Endothelial cell of umbilical vein (primary cell): Measurements from ENCODE around the gene FCER2. TPM values are rescaled to one million over a fixed set of nuclear protein-coding genes. Genes with fewer than 3 reads are reported as not detected.

Experiments used
- BruUV-seq: library from RNA; stranded (reverse); fragments of 400-500 nt; replicated peaks from 2 replicates; lab custom pipeline; 2021; lab: Mats Ljungman, UMichigan
- CTCF ChIA-PET: fragments of 300-600, 350-600 bp; sonication (Branson Sonifier 250); formaldehyde crosslinking; loops from one replicate; lab custom pipeline; 2021; ENCODE audit warnings: antibody characterized with exemption, inconsistent platforms; lab: Charles Lee
- POLR2A ChIA-PET: fragments of 300-600, 350-600 bp; sonication (Branson Sonifier 250); formaldehyde crosslinking; loops from one replicate; lab custom pipeline; 2021; ENCODE audit warnings: antibody characterized with exemption, inconsistent platforms; lab: Charles Lee
- DNase-seq: peaks from one replicate; pipeline ENCODE4 v3.0.0-alpha.2; 2011; ENCODE audit warnings: low read depth, low spot score
- FAIRE-seq: peaks from 2 replicates; lab custom pipeline; 2011; peaks lifted over from hg19 to GRCh38; lab: Jason Lieb, UNC
- H2AFZ ChIP-seq: 2 replicates; pipeline ENCODE4 v1.6.0; 2012; ENCODE audit warnings: low read depth, low read length, control low read depth, inconsistent platforms
- H3K27ac ChIP-seq: 2 replicates; pipeline ENCODE4 v1.5.1; 2011; ENCODE audit warnings: low read depth, mild to moderate bottlenecking, control low read depth, low read length, moderate library complexity; ENCODE audit not compliant: insufficient read depth
- H3K27me3 ChIP-seq, 2 experiments: 2 replicates each; pipeline versions ENCODE4 v1.6.0 to v1.6.1; 2011; ENCODE audit warnings: low read length in 2 of 2, mixed read lengths in 1 of 2; ENCODE audit not compliant: control insufficient read depth in 2 of 2, insufficient read depth in 2 of 2
- H3K36me3 ChIP-seq, 2 experiments: 2 replicates in 1 of 2; 3 replicates in 1 of 2; pipeline ENCODE4 v1.5.1; 2011; ENCODE audit warnings: low read length in 2 of 2, mild to moderate bottlenecking in 1 of 2, moderate library complexity in 1 of 2; ENCODE audit not compliant: control insufficient read depth in 2 of 2, insufficient read depth in 2 of 2; ENCODE audit errors: extremely low read depth in 1 of 2
- H3K4me1 ChIP-seq: 3 replicates; pipeline ENCODE4 v1.5.1; 2011; ENCODE audit warnings: mild to moderate bottlenecking, low read length; ENCODE audit not compliant: control insufficient read depth, insufficient read depth; ENCODE audit errors: extremely low read depth
- H3K4me2 ChIP-seq: 2 replicates; pipeline ENCODE4 v1.6.1; 2011; ENCODE audit warnings: low read length, control low read depth, mixed read lengths; ENCODE audit not compliant: insufficient read depth
- H3K4me3 ChIP-seq, 3 experiments: fragments of 200-600 bp in 1 of 3; sonication (generic), shearing (Covaris generic) in 1 of 3; replicated peaks in 1 of 3; 2 replicates each; pipeline ENCODE4 v1.5.1; 2011 to 2016; ENCODE audit warnings: control low read depth in 3 of 3, low read length in 3 of 3, mild to moderate bottlenecking in 2 of 3, inconsistent platforms in 1 of 3, low read depth in 1 of 3, moderate library complexity in 1 of 3; ENCODE audit not compliant: insufficient read depth in 1 of 3
- H3K79me2 ChIP-seq: 2 replicates; pipeline ENCODE4 v1.6.0; 2012; ENCODE audit warnings: low read length, inconsistent platforms; ENCODE audit not compliant: control insufficient read depth, insufficient read depth
- H3K9ac ChIP-seq: replicated peaks from 2 replicates; pipeline ENCODE3; 2011; ENCODE audit warnings: low read length, control low read depth; ENCODE audit not compliant: insufficient read depth; ENCODE audit errors: extremely low read depth
- H3K9me1 ChIP-seq: replicated peaks from 3 replicates; pipeline ENCODE4 v1.6.0; 2011; ENCODE audit warnings: mild to moderate bottlenecking, low read length; ENCODE audit not compliant: control insufficient read depth, insufficient read depth; ENCODE audit errors: extremely low read depth
- H3K9me3 ChIP-seq: replicated peaks from 2 replicates; pipeline ENCODE4 v1.5.1; 2012; ENCODE audit warnings: low read length, inconsistent platforms; ENCODE audit not compliant: control insufficient read depth, insufficient read depth
- H4K20me1 ChIP-seq: replicated peaks from 2 replicates; pipeline ENCODE3; 2011; ENCODE audit warnings: mild to moderate bottlenecking, low read length; ENCODE audit not compliant: control insufficient read depth, insufficient read depth; ENCODE audit errors: extremely low read depth
- EZH2 ChIP-seq: IDR thresholded peaks from 2 replicates; pipeline ENCODE4 v1.6.1; 2012; ENCODE audit warnings: borderline replicate concordance, low read depth, mild to moderate bottlenecking, moderate library complexity, low read length, inconsistent platforms; ENCODE audit not compliant: severe bottlenecking
- FOS ChIP-seq: IDR thresholded peaks from 2 replicates; pipeline ENCODE4 v1.6.1; 2011; ENCODE audit warnings: mild to moderate bottlenecking, low read length, moderate library complexity, borderline replicate concordance; ENCODE audit not compliant: insufficient read depth
- GATA2 ChIP-seq: IDR thresholded peaks from 2 replicates; pipeline ENCODE4 v1.7.0; 2011; ENCODE audit warnings: low read depth, mild to moderate bottlenecking, moderate library complexity, mixed read lengths, low read length; ENCODE audit not compliant: insufficient read length, insufficient read depth
- JUN ChIP-seq: IDR thresholded peaks from 2 replicates; pipeline ENCODE4 v1.6.1; 2011; ENCODE audit warnings: borderline replicate concordance, low read depth; ENCODE audit not compliant: insufficient read length, insufficient read depth
- MYC ChIP-seq: IDR thresholded peaks from one replicate; pipeline ENCODE4 v1.6.1; 2011; ENCODE audit warnings: mild to moderate bottlenecking, low read depth, low read length
- POLR2A ChIP-seq: IDR thresholded peaks from 2 replicates; pipeline ENCODE4 v1.6.1; 2012; ENCODE audit warnings: low read depth, mild to moderate bottlenecking, control low read depth, low read length
- POLR2AphosphoS5 ChIP-seq: IDR thresholded peaks from 2 replicates; pipeline ENCODE4 v1.6.1; 2012; ENCODE audit warnings: low read depth, mild to moderate bottlenecking, control low read depth, low read length, moderate library complexity; ENCODE audit not compliant: insufficient read depth
- dilution Hi-C: fragments of 300-500 bp; cut with MboI; formaldehyde crosslinking; loops from one replicate; pipeline ENCODE4 v1.15.0; 2019; ENCODE audit warnings: low sequenced_read_pairs; ENCODE audit not compliant: extremely low pct_ligation_motif_present
- intact Hi-C: fragments of 100-400 bp; cut with micrococcal nuclease; formaldehyde crosslinking; loops from one replicate; pipeline ENCODE4 v1.10.0; 2022
- polyA plus RNA-seq, 4 experiments: library from polyadenylated mRNA; depleted of rRNA in 3 of 4; stranded (reverse) in 3 of 4; unstranded in 1 of 4; fragments of >200 nt; gene quantifications; 2 replicates each; pipeline versions ENCODE4 v1.2.1 to v1.2.3, GENCODE V29; 2011 to 2012; ENCODE audit warnings: missing spikeins in 1 of 4
- total RNA-seq: library from RNA; stranded (reverse); gene quantifications from 2 replicates; pipeline ENCODE4 v1.2.3, GENCODE V29; 2021
- TF ChIP-seq, protein P1 (sequence below), 2 donors: IDR thresholded peaks; 1 replicate in 1 of 2; 2 replicates in 1 of 2; pipeline ENCODE4 v1.5.1; 2011; ENCODE audit warnings: low read length in 2 of 2, mild to moderate bottlenecking in 2 of 2, moderate library complexity in 2 of 2, control low read depth in 1 of 2, inconsistent platforms in 1 of 2, low read depth in 1 of 2; ENCODE audit not compliant: insufficient read depth in 1 of 2; ENCODE audit errors: extremely low read depth in 1 of 2
- TF ChIP-seq, protein P2 (sequence below): IDR thresholded peaks from 2 replicates; pipeline ENCODE4 v1.6.1; 2011; ENCODE audit not compliant: insufficient read depth, insufficient read length

The FCER2 gene
- total and polyA plus RNA-seq, 2 donors (not counting 3 experiments of a cell fraction or from before 2014, with no cell fraction given): not detected

DNA sequence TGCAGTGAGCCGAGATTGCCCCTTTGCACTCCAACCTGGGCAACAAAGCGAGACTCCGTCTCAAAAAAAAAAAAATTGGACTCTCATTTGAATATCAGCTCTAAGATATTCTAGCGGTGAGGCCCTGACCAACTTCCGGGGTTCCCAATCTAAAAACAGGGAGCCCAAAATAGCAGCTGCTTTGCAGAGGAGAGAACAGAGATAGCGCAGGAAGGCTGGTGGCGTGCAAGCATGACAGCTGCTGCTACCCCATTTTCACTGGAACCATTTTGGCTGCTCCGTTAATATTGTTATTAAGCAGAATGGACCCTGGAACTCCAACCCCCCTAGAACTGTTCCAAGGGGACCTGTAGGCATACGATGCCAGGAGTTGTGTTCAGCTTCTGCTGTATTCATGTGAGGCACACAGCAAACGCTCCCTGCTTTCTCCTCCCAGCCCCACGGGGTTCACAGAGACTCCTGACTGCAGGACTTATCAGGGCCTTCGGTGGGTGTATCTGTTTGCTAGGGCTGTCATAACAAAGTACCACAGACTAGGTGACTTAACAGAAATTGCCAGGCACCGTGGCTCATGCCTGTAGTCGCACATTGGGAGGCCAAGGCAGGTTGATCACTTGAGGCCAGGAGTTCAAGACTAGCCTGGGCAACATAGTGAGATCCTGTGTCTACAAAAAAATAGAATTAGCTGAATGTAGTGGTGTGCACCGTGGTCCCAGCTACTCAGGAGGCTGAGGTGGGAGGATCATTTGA, 53.5 kb downstream of the FCER2 start:
- Histone ChIP-seq H3K79me2 (no peaks in the 10 kb centered on the region), H4K20me1 (no peaks in the 10 kb centered on the region), H3K27ac (no peak overlapping the region), H3K4me2 (no peak overlapping the region), H2AFZ (no peak overlapping the region), H3K4me3 (no peak overlapping the region), H3K9me3 (no peaks in the 10 kb centered on the region), H3K4me1 (peaks cover 4% of the 10 kb centered on the region), H3K36me3 (no peaks in the 10 kb centered on the region), H3K27me3 (peaks cover 0 to 2% of the 10 kb centered on the region in 2 experiments), H3K9me1 (no peaks in the 10 kb centered on the region), H3K9ac (no peak overlapping the region)
- dilution Hi-C loops: no loop called here
- FAIRE-seq: no peak
- POLR2A ChIA-PET: interaction anchor here (0.6 kb wide), 1 partner anchor 138 kb away, joined by 3 read pairs; no protein-coding TSS in a partner anchor
- intact Hi-C loops: no loop called here
- CTCF ChIA-PET: interaction anchor here (0.7 to 5.1 kb wide), 6 partner anchors 13 to 151 kb away, joined by 3 to 37 read pairs (median 4); partner anchors contain the start of gene TRAPPC5
- no peak for DNase-seq
- no peak for TF ChIP-seq JUN
- TF ChIP-seq, protein P1, sequence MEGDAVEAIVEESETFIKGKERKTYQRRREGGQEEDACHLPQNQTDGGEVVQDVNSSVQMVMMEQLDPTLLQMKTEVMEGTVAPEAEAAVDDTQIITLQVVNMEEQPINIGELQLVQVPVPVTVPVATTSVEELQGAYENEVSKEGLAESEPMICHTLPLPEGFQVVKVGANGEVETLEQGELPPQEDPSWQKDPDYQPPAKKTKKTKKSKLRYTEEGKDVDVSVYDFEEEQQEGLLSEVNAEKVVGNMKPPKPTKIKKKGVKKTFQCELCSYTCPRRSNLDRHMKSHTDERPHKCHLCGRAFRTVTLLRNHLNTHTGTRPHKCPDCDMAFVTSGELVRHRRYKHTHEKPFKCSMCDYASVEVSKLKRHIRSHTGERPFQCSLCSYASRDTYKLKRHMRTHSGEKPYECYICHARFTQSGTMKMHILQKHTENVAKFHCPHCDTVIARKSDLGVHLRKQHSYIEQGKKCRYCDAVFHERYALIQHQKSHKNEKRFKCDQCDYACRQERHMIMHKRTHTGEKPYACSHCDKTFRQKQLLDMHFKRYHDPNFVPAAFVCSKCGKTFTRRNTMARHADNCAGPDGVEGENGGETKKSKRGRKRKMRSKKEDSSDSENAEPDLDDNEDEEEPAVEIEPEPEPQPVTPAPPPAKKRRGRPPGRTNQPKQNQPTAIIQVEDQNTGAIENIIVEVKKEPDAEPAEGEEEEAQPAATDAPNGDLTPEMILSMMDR (IDR thresholded peaks at IDR 0.05; ENCODE audit: extremely low read depth in 1 of 2, insufficient read depth in 1 of 2, low read depth in 1 of 2, low read length in 2 of 2): no peak
- no peak for TF ChIP-seq EZH2
- no peak for TF ChIP-seq GATA2
- no peak for TF ChIP-seq POLR2A
- TF ChIP-seq, protein P2, sequence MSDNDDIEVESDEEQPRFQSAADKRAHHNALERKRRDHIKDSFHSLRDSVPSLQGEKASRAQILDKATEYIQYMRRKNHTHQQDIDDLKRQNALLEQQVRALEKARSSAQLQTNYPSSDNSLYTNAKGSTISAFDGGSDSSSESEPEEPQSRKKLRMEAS: no peak
- no peak for TF ChIP-seq POLR2AphosphoS5
- TF ChIP-seq MYC: no peak
- no peak for TF ChIP-seq FOS
- BruUV-seq: no TSS peak
